Limb (tissue), 2 donors: ENCODE results near the gene SEC23IP.
"Not testable (repeated sequence)": the region's sequence is repeated elsewhere in the genome, so short reads cannot be mapped to it uniquely, and the experiment has no call there.

Source experiments
- DNase-seq, 2 donors: peaks; one replicate each; pipeline ENCODE4 v3.0.0-alpha.2; 2016; ENCODE audit errors: extremely low spot score in 2 of 2

Gene SEC23IP

DNA sequence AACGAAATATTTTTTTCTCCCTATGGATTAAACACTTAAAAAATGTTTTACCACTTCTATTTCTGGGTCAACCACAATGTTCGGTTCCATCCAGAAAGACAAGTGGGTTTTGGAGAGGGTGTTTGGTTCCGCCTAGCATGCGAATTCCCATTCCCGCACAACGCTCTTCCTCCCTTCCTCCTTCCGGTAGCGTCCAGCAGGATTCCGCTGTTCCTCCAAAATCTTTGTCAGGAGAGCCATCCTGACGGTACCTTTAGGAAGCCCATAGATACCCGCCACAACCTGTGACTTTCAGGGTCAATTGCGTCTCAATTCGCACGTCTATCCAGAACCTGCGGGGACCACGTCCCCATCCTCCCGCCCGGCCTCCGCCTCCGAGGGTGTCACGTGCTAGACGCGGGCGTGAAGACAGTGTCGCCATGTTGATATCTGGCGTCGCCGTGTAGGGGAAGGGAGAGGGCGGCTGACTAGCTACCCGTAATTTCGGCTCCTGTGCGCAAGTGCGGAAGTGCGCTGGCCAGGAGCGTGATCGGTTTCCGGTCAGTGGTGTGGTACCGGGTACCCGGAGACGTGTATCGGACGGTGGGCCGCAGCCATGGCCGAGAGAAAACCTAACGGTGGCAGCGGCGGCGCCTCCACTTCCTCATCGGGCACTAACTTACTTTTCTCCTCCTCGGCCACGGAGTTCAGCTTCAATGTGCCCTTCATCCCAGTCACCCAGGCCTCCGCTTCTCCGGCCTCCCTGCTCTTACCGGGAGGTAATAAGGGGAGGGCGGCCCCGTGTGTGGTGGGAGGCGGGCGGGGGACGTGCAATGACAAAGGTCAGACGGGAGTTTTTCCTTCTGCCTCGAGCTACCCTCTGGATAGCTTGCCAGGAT is at the start of gene SEC23IP:
Gene SEC23IP, plus strand, starts transcription at position 543 of the 878 bp plus-strand sequence. Its CDS starts 53 bp downstream, at position 596.
- DNase-seq, result peak; percentile 94 to 96

- DNase-seq, result no peak
These were observed 46.9 kb upstream of the SEC23IP start for GRCh38 chr10:119845656-119846055.

DNA sequence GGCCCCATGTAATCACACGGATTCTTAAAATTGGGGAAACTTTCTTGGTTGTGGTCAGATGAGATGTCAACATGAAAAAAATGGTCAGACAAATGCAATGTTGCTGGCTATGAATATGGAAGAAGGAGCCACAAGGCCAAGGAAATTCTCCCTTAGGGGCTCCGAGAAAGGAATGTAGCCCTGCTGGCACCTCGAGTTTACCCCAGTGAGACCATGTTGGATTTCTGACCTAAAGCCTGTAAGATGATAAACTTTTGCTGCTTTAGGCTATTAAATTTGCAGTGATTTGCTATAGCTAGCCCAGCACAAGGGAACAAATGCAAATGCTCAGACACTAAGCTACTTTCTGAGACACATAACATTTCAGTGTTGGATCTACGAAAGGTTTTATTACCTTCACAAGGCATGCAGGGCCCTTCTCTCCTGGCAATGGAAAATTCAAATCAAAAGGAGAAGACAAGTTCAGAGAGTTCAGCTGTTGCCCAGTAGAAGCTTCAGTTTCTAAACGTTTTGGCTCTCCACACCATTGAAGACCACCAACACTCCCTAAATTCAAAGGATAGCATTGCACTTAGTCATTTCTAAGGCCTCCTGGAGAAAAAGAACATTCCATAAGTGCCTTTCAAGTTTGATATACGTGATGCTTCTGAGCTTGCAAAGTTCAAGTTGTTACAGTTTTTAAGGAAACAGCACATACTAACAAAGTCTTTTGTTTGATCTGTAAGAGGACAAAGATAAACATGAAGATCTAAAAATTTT is 43.3 kb upstream of the SEC23IP start:
- DNase-seq, result no peak

DNA sequence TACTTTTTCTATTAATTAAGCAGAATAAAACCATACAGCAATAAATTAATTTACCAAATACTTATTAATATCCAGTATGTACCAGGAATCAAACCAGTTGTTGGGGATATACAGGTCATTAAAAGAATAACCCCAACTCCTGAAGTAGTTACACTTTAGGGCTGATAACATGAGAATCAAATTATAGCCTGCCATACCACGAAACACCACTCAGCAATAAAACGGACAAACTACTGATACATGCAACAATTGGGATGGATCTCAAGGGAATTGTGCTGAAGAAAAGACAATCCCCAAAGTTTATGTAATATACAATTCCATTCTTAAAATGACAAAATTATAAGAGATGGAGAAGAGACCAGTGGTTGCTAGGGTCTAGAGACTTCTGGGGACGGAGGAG is 42.6 kb upstream of the SEC23IP start:
- no peak for DNase-seq

DNA sequence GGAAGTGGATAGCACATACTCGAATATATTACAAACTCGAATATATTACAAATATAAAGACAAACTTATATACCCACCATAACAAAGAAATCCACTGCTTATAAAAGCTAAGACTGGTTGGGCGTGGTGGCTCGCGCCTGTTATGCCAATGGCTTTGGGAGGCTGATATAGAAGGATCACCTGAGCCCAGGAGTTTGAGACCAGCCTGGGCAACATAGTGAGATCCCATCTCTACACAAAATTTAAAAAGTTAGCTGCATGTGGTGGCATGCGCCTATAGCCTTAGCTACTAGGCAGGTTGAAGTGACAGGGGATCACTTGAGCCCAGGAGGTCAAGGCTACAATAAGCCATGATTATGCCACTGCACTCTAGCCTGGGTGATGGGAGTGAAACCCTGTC is 40.3 kb upstream of the SEC23IP start:
- no peak for DNase-seq

DNA sequence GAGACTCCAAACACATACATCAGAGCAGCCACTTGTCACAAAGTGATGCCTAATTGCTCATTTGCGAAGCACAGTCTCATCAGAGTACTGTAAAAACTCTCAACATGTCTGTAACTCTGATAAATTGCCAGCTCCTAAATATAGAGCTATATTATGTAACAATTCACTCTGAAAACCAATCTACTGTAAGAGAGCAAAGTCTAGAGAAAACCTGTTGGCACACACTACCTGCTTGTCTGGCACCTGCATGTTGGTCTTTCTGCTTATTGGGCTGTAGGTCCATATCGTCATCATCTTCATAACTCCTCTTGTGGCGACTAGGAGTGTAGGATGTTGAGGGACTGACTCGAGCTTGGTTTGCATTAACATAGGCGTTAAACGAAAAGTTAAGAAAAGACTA is 39.7 kb upstream of the SEC23IP start:
- no peak for DNase-seq

DNA sequence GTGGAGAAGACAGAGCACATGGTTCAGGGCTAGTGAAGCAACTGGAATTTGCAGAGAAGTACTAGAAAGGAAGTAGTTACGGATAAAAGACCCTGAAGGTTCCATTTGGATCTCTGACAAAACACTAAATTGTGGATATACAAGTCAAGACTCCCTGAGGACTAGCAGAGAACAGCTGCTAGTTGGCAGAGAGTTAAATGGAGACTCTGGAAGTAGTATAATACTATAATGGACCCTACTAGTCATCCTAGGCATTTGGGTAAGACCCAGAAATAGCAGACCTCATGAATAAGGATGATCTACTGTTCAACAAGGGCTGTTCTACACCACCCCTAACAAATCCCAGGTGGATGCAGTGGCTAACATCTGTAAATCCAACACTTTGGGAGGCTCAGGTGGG is 39.0 kb upstream of the SEC23IP start:
- DNase-seq, result no peak

- no peak for DNase-seq
These were observed 34.5 kb upstream of the SEC23IP start for GRCh38 chr10:119858063-119858462.

GRCh38 chr10:119859420-119860258 is 32.9 kb upstream of the SEC23IP start:
- DNase-seq, result peak in 1 of 2 donors; percentile 45

- no peak for DNase-seq
These were observed 31.5 kb upstream of the SEC23IP start for GRCh38 chr10:119860866-119861607.

DNA sequence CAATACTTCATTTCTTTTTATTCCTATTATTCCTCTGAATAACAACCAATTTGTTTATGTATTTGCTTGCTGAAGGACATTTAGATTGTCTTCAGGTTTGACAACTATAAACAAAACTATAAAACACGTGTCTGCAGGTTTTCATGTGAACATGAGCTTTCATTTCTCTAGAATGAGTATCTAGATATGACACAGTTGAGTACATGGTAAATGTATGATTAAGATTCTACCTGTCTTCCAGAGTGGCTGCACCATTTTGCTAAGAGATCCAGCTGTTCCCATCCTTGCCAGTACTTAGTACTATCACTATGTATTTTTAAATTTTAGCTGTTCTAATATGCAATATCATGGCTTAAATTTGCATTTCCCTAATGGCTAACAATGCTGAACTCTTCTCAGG is 30.0 kb upstream of the SEC23IP start:
- DNase-seq, result no peak

DNA sequence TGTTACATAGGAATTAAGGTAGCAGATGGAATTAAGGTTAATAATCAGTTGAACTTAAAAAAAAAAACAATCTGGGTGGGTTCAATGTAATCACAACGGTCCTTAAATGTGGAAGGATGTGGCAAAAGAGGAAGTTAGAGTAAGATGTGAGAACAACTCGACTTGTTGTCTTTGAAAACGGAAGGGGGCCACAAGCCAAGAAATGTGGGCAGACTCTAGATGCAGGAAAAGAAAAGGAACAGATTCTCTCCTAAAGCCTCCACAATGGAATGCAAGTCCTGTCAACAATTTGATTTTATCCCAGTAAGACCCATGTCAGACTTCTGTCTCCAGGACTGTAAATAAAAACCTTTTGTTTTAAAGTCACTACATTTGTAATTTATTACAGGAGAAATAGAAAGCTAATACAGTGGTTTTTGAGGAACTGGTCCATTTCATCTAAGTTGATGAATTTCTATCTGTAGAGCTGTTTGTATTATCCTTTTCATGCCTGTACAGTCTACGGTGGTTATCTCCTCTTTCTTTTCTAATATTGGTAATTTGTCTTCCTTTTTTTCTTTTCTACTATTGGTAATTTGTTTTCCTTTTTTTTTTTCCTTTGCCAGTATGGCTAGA is 28.5 kb upstream of the SEC23IP start:
- DNase-seq, result no peak

DNA sequence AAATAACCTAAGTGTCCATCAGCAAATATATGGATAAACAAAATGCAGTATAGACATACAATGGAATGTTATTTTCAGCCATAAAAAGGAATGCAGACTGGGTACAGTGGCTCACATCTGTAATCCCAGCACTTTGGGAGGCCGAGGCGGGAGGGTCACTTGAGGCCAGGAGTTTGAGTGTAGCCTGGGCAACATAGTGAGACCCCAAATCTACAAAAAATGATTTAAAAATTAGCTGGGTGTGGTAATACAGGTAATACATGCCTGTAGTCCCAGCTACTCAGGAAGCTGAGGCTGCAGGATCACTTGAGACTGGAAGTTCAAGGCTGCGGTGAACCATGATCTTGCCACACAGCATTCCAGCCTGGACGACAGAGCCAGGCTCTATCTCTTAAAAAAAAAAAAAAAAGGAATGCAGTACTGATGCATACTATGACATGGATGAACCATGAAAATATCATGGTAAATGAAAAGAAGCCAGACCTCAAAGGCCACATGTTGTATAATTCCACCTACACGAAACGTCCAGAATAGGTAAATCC is 26.8 kb upstream of the SEC23IP start:
- no peak for DNase-seq

DNA sequence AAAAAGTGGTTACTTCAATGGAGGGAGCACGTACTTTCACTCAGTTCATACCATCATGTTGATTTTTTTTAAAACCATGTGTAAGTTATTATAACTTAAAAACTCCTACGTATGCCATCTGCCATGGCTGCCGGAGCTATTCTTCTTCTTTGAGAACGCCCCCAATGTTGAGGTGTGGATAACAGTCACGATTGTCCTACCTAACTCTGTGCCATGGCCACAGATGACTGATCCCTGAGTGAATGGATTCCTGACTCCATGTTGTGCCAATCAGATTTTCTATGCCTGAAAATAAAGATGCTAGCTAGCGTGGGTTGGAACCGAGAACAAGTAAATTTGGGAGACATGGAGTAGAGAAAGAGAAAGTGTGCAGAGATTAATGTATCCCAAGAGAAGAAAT is 25.2 kb upstream of the SEC23IP start:
- no peak for DNase-seq

DNA sequence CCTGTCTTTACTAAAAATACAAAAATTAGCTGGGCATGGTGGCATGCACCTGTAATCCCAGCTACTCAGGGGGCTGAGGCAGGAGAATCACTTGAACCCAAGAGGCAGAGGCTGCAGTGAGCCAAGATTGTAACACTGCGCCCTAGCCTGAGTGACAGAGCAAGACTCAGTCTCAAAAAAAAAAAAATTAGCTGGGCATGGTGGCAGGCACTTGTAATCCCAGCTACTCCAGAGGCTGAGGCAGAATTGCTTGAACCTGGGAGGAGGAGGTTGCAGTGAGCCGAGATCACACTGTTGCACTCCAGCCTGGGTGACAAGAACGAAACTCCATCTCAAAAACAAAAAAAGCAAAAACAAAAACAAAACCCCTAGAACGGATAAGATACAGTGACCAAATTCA is 23.1 kb upstream of the SEC23IP start:
- DNase-seq, result not testable (repeated sequence)

GRCh38 chr10:119871881-119872609 is 20.5 kb upstream of the SEC23IP start:
- peak in 1 of 2 donors; percentile 66 for DNase-seq

DNA sequence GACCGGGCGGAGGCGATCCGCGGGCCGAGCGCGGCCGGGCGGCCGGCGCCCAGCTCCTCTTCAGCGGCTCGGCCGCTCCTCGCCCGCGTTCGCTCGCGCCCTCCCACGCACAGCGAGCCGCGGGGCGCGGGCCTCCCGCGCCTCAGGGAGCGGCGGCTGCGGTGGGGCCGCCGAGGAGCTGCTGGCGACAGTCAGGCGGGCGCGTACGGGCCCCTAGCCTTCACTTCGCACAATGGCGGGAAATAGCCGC is 20.0 kb upstream of the SEC23IP start, which contains the start of gene MCMBP:
Gene MCMBP, minus strand, starts transcription at position 234 of the 250 bp plus-strand sequence. CDS start 259 bp downstream, outside the sequence.
- DNase-seq, result no peak

DNA sequence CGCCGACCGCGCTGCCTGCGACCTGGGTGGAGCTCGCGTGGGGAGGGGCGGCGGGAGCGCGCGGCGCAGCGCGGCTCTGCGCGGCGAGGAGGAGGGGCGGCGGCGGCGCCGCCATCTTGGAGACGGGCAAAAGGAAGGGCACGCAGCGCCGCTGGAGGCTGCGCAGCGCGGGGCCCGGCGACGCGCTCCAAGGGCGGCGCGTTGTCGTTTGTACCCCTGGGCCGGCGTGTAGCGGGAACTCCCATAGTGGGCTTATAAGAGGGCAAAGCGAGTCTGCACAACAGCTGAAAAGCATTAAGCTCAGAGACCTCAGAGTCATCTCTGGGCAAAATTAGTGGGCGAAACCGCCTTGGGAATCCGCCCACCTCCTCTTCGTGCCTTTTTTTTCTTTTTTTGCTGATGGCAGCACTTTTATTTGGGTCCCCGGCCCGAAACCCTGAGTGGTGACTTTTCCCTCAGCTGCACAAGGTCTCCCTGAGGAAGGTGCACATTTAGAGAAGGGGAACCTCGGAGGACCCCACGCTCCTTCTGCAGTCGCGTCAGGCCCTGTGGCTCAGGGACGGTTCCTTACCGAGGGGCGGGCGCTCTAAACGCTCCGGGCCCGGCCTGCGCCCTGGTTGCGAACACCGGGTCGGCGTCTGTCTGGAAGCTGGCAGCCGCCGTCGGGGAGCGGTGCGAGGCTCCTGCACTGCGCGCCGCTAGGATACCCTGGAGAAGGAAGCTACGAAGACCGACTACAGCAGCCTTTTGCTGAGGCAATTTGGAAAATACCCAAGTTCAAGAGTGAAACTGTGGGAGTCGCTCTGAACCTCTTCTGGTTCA is 19.5 kb upstream of the SEC23IP start:
- peak; percentile 91 for DNase-seq

- no peak for DNase-seq
These were observed 14.0 kb upstream of the SEC23IP start for GRCh38 chr10:119878524-119878923.
